WTC11 (cell line): ENCODE data around the gene RXRB.

Experiments
- ESRRA ChIP-seq: sonication (generic); formaldehyde crosslinking; IDR thresholded peaks from 2 replicates; pipeline ENCODE4 v1.8.1; 2022; ENCODE audit warnings: mild to moderate bottlenecking, missing genetic modification reagents, borderline replicate concordance
- NFYB ChIP-seq: sonication (generic); formaldehyde crosslinking; conservative IDR thresholded peaks from 2 replicates; pipeline ENCODE4 v1.8.0; 2022; ENCODE audit warnings: low read depth, missing genetic modification reagents
- TF ChIP-seq, protein P1 (sequence below): sonication (generic); formaldehyde crosslinking; IDR thresholded peaks from 2 replicates; pipeline ENCODE4 v1.8.0; 2022; ENCODE audit warnings: mild to moderate bottlenecking, missing genetic modification reagents
- TF ChIP-seq, protein P2 (sequence below): fragments of 200-600 bp; IDR thresholded peaks from 2 replicates; pipeline ENCODE4 v1.8.0; 2022; ENCODE audit warnings: antibody characterized with exemption

DNA sequence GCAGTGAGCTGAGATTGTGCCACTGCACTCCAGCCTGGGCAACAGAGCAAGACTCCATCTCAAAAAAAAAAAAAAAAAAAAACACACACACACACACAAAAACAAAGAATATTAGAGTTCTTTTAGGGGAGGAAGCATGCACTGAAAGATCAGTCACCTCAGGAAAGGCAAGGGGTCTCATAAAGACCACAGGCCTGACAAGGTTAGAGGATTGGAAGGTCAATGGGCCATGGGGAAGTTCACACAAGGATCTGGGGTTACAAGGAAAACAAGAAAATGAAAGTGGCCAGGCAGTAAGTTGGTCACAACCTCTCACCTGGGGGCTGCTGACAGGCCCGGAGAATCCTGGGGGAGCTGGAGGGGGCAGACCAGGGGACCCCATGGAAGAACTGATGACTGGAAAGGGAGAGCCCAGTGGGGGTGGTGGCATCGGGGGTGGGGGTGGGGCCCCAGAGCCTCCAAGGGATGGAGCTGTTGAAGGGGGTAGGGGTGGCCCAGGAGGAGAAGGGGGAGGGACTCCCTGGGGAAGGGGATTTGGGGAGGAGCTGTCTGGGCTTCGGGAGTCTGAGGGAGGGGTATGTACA, 1.5 kb downstream of the RXRB start:
- TF ChIP-seq, protein P1, sequence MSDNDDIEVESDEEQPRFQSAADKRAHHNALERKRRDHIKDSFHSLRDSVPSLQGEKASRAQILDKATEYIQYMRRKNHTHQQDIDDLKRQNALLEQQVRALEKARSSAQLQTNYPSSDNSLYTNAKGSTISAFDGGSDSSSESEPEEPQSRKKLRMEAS (CRISPR knock-in tag), result no peak
- TF ChIP-seq, protein P2, sequence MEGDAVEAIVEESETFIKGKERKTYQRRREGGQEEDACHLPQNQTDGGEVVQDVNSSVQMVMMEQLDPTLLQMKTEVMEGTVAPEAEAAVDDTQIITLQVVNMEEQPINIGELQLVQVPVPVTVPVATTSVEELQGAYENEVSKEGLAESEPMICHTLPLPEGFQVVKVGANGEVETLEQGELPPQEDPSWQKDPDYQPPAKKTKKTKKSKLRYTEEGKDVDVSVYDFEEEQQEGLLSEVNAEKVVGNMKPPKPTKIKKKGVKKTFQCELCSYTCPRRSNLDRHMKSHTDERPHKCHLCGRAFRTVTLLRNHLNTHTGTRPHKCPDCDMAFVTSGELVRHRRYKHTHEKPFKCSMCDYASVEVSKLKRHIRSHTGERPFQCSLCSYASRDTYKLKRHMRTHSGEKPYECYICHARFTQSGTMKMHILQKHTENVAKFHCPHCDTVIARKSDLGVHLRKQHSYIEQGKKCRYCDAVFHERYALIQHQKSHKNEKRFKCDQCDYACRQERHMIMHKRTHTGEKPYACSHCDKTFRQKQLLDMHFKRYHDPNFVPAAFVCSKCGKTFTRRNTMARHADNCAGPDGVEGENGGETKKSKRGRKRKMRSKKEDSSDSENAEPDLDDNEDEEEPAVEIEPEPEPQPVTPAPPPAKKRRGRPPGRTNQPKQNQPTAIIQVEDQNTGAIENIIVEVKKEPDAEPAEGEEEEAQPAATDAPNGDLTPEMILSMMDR, result no peak
- TF ChIP-seq ESRRA (no peak), NFYB (CRISPR knock-in tag) (no peak)
